NCI-H2029 treated with DMSO at 0.1 percent for 48 hours (cell line): Measurements from ENCODE around the gene MUC6.
A peak's percentile ranks its signal among the peaks of the same experiment; 100 is the strongest.

Source experiments
- DNase-seq: peaks from one replicate; lab custom pipeline; 2025; lab: John Stamatoyannopoulos, UW

Gene MUC6

GRCh38 chr11:1036303-1036923, at the start of gene MUC6:
MUC6 (minus strand) TSS chr11:1036718; CDS start chr11:1036655, 63 bp downstream.
- DNase-seq, result no peak

GRCh38 chr11:1085440-1086170, 49.1 kb upstream of the MUC6 start:
- DNase-seq, result no peak

- no peak for DNase-seq
These were observed 48.3 kb upstream of the MUC6 start for GRCh38 chr11:1084561-1085439.

GRCh38 chr11:1083621-1084551, 47.4 kb upstream of the MUC6 start:
- DNase-seq, result no peak

GRCh38 chr11:1082728-1083620, 46.5 kb upstream of the MUC6 start:
- DNase-seq, result no peak

GRCh38 chr11:1082346-1082727, 45.8 kb upstream of the MUC6 start:
- DNase-seq, result no peak

GRCh38 chr11:1081601-1082311, 45.2 kb upstream of the MUC6 start:
- DNase-seq, result no peak

GRCh38 chr11:1078191-1078601, 41.7 kb upstream of the MUC6 start:
- no peak for DNase-seq

GRCh38 chr11:1077417-1078119, 41.0 kb upstream of the MUC6 start:
- no peak for DNase-seq

- no peak for DNase-seq
These were observed 40.5 kb upstream of the MUC6 start for GRCh38 chr11:1077033-1077416.

GRCh38 chr11:1076061-1076665, 39.6 kb upstream of the MUC6 start:
- no peak for DNase-seq

- DNase-seq, result no peak
These were observed 38.9 kb upstream of the MUC6 start for GRCh38 chr11:1075341-1075911.

- no peak for DNase-seq
These were observed 38.0 kb upstream of the MUC6 start, which contains the start of gene MUC2 for GRCh38 chr11:1074244-1075221. MUC2 (plus strand) TSS chr11:1074874.

GRCh38 chr11:1073851-1074243, 37.3 kb upstream of the MUC6 start:
- DNase-seq, result no peak

- peak; percentile 49 for DNase-seq
These were observed 36.8 kb upstream of the MUC6 start for GRCh38 chr11:1073261-1073724.

- no peak for DNase-seq
These were observed 36.3 kb upstream of the MUC6 start for GRCh38 chr11:1072821-1073231.
